Lower lobe of right lung (tissue), 2 donors: ENCODE measurements around the gene HTT. TPM values are rescaled to one million over a fixed set of nuclear protein-coding genes. Genes with fewer than 3 reads are reported as not detected.

Experiments
- ATAC-seq, 2 donors: fragments of 200-7000 bp; cut with Tn5 transposase; one replicate each; pipeline ENCODE4 v1.9.1; 2020 to 2022; ENCODE audit warnings: mild to moderate bottlenecking in 2 of 2, moderate library complexity in 2 of 2
- DNase-seq: peaks from one replicate; pipeline ENCODE4 v3.0.0-alpha.2; 2020
- H3K27ac ChIP-seq: fragments of 200-600 bp; one replicate; pipeline ENCODE4 v1.8.0; 2022
- H3K27me3 ChIP-seq: fragments of 200-600 bp; one replicate; pipeline ENCODE4 v1.8.0; 2022; ENCODE audit warnings: low read depth
- H3K36me3 ChIP-seq: fragments of 200-600 bp; one replicate; pipeline ENCODE4 v1.8.0; 2022; ENCODE audit warnings: mild to moderate bottlenecking
- H3K4me1 ChIP-seq: fragments of 200-600 bp; one replicate; pipeline ENCODE4 v1.8.0; 2022
- H3K4me3 ChIP-seq: fragments of 200-600 bp; one replicate; pipeline ENCODE4 v1.8.0; 2022; ENCODE audit warnings: mild to moderate bottlenecking
- H3K9me3 ChIP-seq: fragments of 200-600 bp; one replicate; pipeline ENCODE4 v1.8.0; 2022
- CTCF ChIP-seq: fragments of 200-600 bp; IDR thresholded peaks from one replicate; pipeline ENCODE4 v1.8.0; 2022; ENCODE audit warnings: antibody characterized with exemption, mild to moderate bottlenecking
- intact Hi-C: fragments of 100-400 bp; cut with DNase I; formaldehyde crosslinking; loops from one replicate; pipeline ENCODE4 v1.11.0; 2022
- total RNA-seq: library from RNA; stranded (reverse); fragmentation: NEBNext Ultra II Directional; extraction: Animal tissue kit (Norgen Biotek cat#: 25700); gene quantifications from one replicate; pipeline ENCODE4 v1.2.1, GENCODE V29; 2021
- donor health status: DM: no; HTN: yes; CAD: no; lungs with severe emphysema.

Gene HTT
- total RNA-seq, 1 donor from 2014 or later, result 73.1 TPM

DNA sequence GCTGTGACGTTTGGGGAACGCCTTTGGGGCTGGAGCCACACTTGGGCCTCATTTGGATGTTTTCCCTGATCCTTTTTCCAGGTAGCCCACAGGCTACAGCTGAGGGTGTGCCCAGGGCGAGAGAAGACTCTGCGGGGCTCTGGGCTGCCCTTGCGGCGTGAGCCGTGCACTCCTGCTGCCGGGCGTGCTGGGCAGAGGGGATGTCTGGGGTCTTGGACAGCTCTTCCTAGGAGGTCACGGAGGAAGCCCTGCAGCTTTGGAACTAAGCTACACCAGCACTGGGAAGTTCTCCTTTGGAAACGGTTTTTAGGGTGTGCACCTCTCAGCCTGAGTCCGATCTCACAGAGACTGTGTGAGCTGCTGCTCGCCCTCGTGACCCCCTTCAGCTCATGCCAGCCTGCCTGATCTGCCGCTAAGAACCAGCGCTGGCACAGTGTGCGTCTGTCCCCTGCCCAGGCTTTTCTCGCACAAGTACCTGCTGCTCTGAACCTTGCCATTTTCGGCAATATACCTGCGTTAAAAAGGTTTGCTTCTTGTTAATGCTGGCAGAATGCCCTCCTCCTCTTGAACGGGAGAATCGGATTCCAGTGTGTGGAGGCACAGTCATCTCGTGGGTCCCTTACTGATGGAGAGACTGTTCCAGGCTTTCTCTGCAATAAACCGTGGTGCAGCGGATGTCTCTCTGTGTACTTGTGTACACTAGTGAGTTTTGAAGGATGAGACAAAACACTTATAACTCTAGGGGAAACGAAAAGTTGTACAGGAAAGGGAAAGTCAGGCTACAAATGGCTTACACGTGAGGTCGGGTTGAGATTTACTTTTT is 188.8 kb downstream of the HTT start:
- H3K9me3 ChIP-seq, result no peaks in the 10 kb centered on the region
- intact Hi-C loops, result no loop called here
- no peak for TF ChIP-seq CTCF
- no peaks in the 10 kb centered on the region for H3K4me1 ChIP-seq
- H3K4me3 ChIP-seq, result no peak overlapping the region
- H3K27me3 ChIP-seq, result no peaks in the 10 kb centered on the region
- peak; percentile 22 to 29 for ATAC-seq
- DNase-seq, result no peak
- H3K36me3 ChIP-seq, result no peaks in the 10 kb centered on the region
- H3K27ac ChIP-seq, result no peak overlapping the region

GRCh38 chr4:3263876-3264193 is 189.4 kb downstream of the HTT start:
- Histone ChIP-seq H3K27ac (no peak overlapping the region), H3K4me3 (no peak overlapping the region), H3K36me3 (no peaks in the 10 kb centered on the region), H3K27me3 (no peaks in the 10 kb centered on the region), H3K4me1 (no peaks in the 10 kb centered on the region), H3K9me3 (no peaks in the 10 kb centered on the region)
- ATAC-seq (no peak), DNase-seq (no peak)
- no peak for TF ChIP-seq CTCF
- intact Hi-C loops, result no loop called here

GRCh38 chr4:3266076-3266475 is 191.6 kb downstream of the HTT start:
- no peak overlapping the region for H3K4me3 ChIP-seq
- no peak for ATAC-seq
- no peaks in the 10 kb centered on the region for H3K27me3 ChIP-seq
- intact Hi-C loops, result no loop called here
- H3K4me1 ChIP-seq, result no peaks in the 10 kb centered on the region
- no peak overlapping the region for H3K27ac ChIP-seq
- no peaks in the 10 kb centered on the region for H3K9me3 ChIP-seq
- DNase-seq, result no peak
- H3K36me3 ChIP-seq, result no peaks in the 10 kb centered on the region
- TF ChIP-seq CTCF, result no peak

DNA sequence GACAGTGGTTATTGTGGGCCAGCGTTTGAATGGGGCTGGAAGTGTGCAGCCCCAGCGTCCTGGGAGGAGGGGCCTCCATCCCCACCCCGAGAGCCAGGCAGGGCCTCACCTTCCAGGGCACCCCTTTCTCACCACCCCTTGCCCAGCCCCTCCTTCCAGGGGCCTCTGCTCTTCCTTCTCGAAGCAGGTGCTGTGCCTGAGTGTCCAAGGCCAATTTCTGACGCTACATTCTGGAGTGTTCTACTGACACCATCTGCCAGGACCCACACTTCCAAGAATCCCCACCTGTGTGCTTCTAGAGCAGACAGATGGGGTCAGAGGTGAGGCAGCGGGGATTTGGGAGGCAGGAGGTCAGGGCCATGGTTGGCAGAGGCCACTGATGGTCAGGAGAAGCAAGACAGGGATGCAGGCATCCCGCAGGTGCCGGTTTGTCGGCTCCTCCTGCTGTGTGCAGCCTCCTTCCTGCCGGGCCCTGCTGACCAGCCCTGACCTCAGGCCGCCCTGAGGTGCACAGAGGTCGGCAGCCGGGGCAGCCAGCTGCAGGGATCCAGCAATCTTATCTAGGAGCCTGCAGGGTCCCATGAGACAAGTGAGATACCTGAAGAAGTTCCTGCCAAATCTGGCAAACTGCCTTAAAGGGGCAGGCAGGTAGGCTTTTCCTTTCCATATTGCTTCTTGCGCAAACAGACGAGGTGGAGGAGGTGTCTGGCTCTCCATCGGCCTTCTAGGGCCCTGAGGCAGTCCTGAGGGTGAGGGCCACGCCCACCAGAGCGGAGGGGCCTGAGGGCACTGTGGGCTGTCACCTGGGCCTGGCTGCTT is 193.3 kb downstream of the HTT start:
- Histone ChIP-seq H3K4me1 (no peaks in the 10 kb centered on the region), H3K36me3 (no peaks in the 10 kb centered on the region), H3K4me3 (no peak overlapping the region), H3K27me3 (no peaks in the 10 kb centered on the region), H3K9me3 (no peaks in the 10 kb centered on the region), H3K27ac (no peak overlapping the region)
- no peak for TF ChIP-seq CTCF
- DNase-seq (no peak), ATAC-seq (peak in 1 of 2 donors; percentile 42)
- intact Hi-C loops, result no loop called here

- no peak for TF ChIP-seq CTCF
- H3K36me3 ChIP-seq, result no peaks in the 10 kb centered on the region
- no peak for ATAC-seq
- H3K4me3 ChIP-seq, result no peak overlapping the region
- H3K9me3 ChIP-seq, result no peaks in the 10 kb centered on the region
- DNase-seq, result no peak
- H3K27me3 ChIP-seq, result no peaks in the 10 kb centered on the region
- H3K27ac ChIP-seq, result no peak overlapping the region
- H3K4me1 ChIP-seq, result no peaks in the 10 kb centered on the region
- intact Hi-C loops, result no loop called here
Observed at GRCh38 chr4:3268395-3269104, 194.1 kb downstream of the HTT start.
